GM21576 (cell line): ENCODE measurements around the gene EDNRB.
A peak's percentile ranks its signal among the peaks of the same experiment; 100 is the strongest.
"Not testable (repeated sequence)": the region's sequence is repeated elsewhere in the genome, so short reads cannot be mapped to it uniquely, and the experiment has no call there.

ENCODE experiments used
- ATAC-seq: cut with Tn5 transposase; IDR thresholded peaks from one replicate; pipeline ENCODE4 v1.9.1; 2021; ENCODE audit warnings: mild to moderate bottlenecking, moderate library complexity; ENCODE audit not compliant: unreplicated experiment

EDNRB gene

GRCh38 chr13:77918391-77919245 lies at the start of gene EDNRB:
TSS of gene EDNRB (minus strand) at chr13:77918831. CDS start at chr13:77918573, 258 bp downstream.
- no peak for ATAC-seq

GRCh38 chr13:77966671-77967070 lies 48.0 kb upstream of the EDNRB start:
- ATAC-seq: no peak

GRCh38 chr13:77952737-77953136 lies 34.1 kb upstream of the EDNRB start:
- ATAC-seq: no peak

GRCh38 chr13:77952276-77952675 lies 33.6 kb upstream of the EDNRB start:
- no peak for ATAC-seq

DNA sequence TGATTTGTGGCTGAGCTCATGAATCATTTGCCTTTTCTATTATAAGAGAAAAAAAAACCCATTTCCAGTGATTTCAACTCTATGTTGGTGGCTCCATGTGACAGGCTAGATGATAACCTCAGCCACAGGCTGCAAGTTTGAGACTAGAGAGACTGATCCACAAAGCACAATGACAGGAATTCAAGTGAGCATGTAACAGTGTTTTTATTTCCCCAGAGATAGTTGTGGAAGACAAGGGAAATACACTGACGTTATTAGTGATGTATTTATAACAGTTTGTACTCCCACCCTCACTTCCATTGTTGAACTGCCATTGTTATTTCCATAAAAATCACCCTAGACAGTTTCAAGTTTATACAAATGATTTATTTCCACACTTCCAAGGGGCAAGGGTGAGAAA lies 27.9 kb upstream of the EDNRB start:
- ATAC-seq: no peak

DNA sequence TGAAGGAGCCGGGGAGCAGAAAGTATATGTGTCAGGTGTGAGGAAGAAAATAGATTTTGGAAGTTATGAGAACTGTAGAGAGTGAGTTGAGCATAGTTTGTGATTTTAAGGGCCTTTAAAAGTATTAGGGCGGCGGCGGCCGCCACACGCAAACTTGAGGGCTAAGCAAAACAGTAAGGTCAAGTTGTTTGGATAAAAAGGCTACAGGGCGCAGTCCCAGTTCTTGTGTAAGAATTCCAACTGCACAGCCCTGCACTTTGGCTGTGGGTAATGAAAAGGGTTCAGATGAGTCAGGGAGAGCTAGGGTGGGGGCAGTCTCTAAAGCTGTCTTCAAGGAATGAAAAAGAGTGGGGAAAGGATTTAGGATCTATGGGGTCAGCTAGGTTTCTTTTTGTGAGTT lies 16.4 kb upstream of the EDNRB start:
- ATAC-seq: not testable (repeated sequence)

DNA sequence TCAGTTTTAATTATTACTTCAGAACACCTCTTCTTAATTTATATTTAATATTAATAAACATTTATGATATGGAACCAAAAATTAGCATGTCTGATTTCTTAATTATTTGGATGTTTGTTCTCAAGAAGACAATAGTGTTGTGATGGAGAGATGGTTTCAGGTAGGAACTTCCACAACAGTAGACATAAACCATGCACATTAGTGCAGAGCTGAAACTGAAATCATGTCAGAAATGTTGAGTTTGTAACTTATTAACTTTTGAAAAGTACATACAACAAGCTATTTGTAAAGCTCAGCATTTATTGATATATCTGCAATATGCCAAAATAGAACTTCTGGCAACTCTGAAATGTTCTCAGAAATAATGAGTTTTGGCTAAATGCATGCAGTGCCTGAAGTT lies 11.8 kb upstream of the EDNRB start:
- ATAC-seq: peak; percentile 65

DNA sequence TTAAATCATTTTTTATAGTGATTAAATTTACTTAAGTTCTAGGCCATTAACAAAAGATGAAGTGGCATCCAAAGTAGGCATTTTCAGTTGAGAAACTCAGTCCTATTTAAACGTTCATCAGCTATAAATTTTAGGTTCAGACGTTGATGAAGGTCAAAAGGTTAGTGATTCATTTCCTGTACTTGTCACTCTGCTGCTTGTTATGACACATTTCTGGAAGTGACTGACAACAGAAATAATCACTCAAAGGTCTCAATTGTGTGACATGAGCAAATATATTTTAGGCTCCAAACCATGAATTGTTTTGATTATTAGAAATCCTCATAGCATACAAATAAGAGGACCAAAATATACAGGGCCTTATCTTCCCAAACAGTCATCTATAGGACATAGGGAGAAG lies 10.3 kb upstream of the EDNRB start:
- peak; percentile 86 for ATAC-seq

DNA sequence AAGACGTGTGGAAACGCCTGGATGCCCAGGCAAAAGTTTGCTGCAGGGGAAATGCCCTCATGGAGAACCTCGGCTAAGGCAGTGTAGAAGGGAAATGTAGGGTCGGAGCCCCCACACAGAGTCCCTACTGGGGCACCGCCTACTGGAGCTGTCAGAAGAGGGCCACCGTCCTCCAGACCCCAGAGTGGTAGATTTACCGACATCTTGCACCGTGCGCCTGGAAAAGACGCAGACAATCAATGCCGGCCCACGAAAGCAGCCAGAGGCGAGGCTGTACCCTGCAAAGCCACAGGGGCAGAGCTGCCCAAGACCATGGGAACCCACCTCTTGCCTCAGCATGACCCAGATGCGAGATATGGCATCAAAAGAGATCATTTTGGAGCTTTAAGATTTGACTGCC lies 7.0 kb upstream of the EDNRB start:
- ATAC-seq: no peak

- ATAC-seq: no peak
Measured at GRCh38 chr13:77919921-77920294, 1.3 kb upstream of the EDNRB start.

DNA sequence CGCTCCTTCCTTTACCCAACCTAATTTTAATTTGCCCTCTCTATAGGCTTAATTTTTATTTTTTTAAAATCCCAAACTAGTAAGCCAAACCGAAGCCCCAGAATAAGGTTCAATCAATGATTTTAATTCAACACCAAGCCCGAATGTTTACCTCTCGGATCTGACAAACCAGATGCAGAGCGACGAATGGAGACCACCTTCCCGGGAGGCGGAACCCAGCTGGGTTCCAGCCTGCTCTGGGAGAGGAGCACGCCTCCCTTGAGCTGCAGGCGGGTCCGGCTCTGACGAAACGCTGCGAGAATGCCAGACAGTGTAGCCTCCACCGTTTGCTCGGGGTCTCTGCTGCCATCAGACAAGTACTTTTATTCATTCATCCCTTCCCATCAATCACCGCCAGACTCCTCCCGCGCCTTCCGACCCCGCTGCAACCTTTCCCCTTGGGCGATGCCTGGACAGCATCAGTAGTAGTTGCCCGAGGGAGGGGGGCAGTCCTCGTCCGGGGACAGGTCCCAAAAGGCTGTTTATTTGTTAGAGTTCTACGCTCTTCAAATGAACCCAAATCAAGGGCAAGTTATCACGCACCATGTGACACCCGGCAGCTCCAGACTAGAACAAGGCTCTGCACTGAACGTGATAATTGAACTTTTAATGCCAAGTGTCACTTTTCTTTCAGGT lies 752 bp upstream of the EDNRB start:
- no peak for ATAC-seq

- no peak for ATAC-seq
Measured at GRCh38 chr13:77916488-77916887, 2.1 kb downstream of the EDNRB start.

- ATAC-seq: no peak
Measured at GRCh38 chr13:77915686-77916085, 2.9 kb downstream of the EDNRB start.

GRCh38 chr13:77913003-77913402 lies 5.6 kb downstream of the EDNRB start:
- ATAC-seq: no peak

- ATAC-seq: no peak
Measured at GRCh38 chr13:77911751-77912150, 6.9 kb downstream of the EDNRB start.

GRCh38 chr13:77909827-77910226 lies 8.8 kb downstream of the EDNRB start:
- no peak for ATAC-seq

GRCh38 chr13:77908531-77908930 lies 10.1 kb downstream of the EDNRB start:
- no peak for ATAC-seq

GRCh38 chr13:77907666-77908341 lies 10.8 kb downstream of the EDNRB start:
- no peak for ATAC-seq

GRCh38 chr13:77904031-77904430 lies 14.6 kb downstream of the EDNRB start:
- no peak for ATAC-seq

- no peak for ATAC-seq
Measured at GRCh38 chr13:77903435-77903834, 15.2 kb downstream of the EDNRB start.

DNA sequence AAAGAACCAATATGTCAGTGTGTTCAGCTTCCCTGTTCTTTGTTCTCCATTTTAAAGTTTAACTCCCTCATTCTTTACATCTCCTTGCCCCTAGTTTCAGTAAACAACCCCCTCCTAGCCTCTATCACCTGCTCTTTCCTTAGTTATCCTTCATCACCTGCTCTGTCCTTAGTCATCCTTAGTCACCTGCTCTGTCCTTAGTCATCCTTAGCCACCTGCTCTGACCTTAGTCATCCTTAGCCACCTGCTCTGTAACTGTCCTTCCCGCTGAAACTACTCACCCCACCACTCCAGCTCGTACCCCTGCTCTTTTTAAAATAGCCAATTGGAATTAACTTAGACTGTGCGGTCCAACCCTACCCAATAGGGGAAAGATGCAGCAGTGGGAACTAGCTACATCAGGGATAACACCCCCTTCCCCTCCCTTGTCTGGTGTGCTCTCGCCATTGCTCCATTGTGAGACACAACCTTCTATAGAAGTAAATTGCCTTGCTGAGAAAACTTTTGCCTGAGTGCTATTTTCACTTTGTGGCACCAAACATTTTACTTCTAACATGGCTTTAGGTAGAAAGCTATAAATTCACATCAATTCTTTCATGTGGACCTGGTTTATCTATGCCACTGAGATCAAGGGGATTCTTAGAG lies 16.2 kb downstream of the EDNRB start:
- no peak for ATAC-seq
